Urinary bladder (tissue), 4 donors: Measurements from ENCODE around the gene CFAP77. TPM values are rescaled to one million over a fixed set of nuclear protein-coding genes. Genes with fewer than 3 reads are reported as not detected.

Experiments used
- DNase-seq: peaks from one replicate; pipeline ENCODE4 v3.0.0-alpha.2; 2015; ENCODE audit errors: extremely low spot score
- H3K27ac ChIP-seq: one replicate; pipeline ENCODE4 v1.5.1; 2013; ENCODE audit warnings: low read depth, mild to moderate bottlenecking, moderate library complexity
- H3K36me3 ChIP-seq: one replicate; pipeline ENCODE4 v1.6.1; 2013; ENCODE audit warnings: mild to moderate bottlenecking, moderate library complexity; ENCODE audit not compliant: insufficient read depth
- H3K4me1 ChIP-seq: one replicate; pipeline ENCODE4 v1.6.1; 2013; ENCODE audit warnings: mild to moderate bottlenecking, moderate library complexity; ENCODE audit not compliant: insufficient read depth
- H3K4me3 ChIP-seq: one replicate; pipeline ENCODE4 v1.5.1; 2013; ENCODE audit warnings: low read depth, low read length
- WGBS: extraction: QIAGEN DNeasy Blood & Tissue Kit; methylation state at CpG from one replicate; pipeline ENCODE4 v1.1.7; 2013; 5-methylcytosine and 5-hydroxymethylcytosine counted together
- polyA plus RNA-seq: library from polyadenylated mRNA; stranded (reverse); fragments of 200-250 nt; gene quantifications from one replicate; pipeline ENCODE4 v1.2.3, GENCODE V29; 2013
- total RNA-seq: library from RNA; depleted of rRNA; stranded (reverse); fragments of >200 nt; gene quantifications from one replicate; pipeline ENCODE4 v1.2.3, GENCODE V29; 2014
- donor health status: healthy with polysubstance abuse.
- donor health status: healthy.

CFAP77 gene
- total and polyA plus RNA-seq, 2 donors: not detected

DNA sequence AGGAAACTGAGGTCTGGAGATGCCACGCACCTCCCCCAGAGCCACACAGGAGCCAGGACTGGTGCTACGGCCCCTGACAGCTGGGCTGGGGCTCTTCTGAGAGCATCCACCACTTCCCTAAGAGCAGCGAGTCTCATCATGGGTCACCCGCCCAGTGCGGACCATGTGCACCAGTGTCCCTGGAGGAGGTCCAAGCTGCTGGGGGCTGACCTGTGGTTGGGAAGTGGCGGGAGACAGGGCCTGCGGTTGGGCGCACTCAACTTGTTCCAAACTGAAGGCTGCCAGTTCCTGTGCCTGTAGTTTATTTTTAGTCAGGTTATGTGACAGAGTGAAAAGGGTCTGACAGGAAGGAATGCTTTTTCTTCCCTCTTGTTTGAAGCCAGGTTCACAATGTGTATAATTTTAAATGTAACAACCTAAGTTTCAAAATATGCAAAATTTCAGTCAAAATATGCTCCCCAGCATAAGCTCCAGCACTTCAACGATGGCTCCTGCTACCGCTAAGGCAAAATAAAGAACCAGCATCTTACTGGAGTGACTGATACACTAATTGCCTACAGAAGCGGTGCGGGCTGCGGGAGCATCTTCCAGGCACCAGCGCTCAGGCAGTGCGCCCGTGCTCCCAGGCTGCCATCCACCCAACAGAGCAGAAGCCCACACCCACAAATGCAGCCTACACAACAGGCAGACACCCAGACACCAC is 187.2 kb downstream of the CFAP77 start:
- Histone ChIP-seq H3K27ac (no peak overlapping the region), H3K36me3 (peaks cover 9% of the 10 kb centered on the region), H3K4me3 (no peak overlapping the region), H3K4me1 (no peaks in the 10 kb centered on the region)
- no peak for DNase-seq
- whole genome bisulfite sequencing: 91% methylated on average over 16 of the region's 16 CpGs

DNA sequence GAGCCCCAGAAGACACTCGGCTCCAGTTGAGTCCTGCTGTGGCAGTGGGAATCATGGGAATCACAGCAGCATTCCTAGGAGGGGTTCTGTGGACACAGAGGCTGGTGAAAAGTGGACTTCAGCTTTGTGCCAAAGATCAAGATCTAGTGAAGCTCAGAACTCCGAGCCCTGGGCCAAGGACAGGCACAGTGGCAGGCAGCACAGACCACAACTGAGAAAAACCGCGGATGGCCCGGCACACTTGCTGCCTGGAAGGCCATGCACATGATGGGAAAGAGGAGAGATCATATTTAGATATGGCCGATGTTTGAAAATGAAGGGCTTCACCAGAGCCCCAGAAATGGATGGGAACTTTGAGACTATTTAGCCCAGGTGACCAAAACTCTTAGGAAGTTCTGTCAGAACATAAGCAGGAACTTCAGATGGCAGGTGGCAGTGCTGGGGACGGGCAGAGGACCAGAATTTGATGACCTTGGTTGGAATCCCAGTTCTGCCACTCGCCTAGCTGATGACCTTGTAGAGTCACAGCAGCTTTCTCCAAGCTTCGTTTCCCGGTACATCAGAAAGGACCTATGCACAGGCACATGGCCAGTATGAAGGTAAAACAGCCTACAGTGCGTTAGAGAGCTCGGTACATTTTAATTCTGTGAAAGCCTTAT is 190.4 kb downstream of the CFAP77 start:
- Histone ChIP-seq H3K4me3 (no peak overlapping the region), H3K27ac (no peak overlapping the region), H3K4me1 (no peaks in the 10 kb centered on the region), H3K36me3 (peaks cover 4% of the 10 kb centered on the region)
- 91% methylated on average over 12 of the region's 12 CpGs for WGBS
- DNase-seq: no peak

DNA sequence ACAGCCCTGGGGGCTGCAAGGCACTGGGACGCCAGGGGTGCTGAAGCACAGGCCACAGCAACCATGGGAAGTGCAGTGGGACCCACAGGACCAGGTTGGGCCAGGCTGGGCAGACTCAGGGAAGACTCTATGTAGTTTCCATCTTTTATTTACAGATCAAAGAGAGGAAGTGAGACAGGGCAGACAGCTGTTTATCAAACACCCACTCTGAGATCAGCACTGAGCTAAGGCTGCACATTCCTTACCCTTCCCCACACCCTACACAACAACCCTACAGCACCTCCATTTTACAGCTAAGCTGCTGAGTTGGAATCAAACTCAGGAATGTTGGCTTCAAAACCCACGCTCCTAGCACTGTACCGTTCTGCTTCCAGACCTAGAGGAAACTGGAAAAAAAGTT is 192.2 kb downstream of the CFAP77 start:
- Histone ChIP-seq H3K4me3 (no peak overlapping the region), H3K36me3 (peaks cover 4% of the 10 kb centered on the region), H3K4me1 (no peaks in the 10 kb centered on the region), H3K27ac (no peak overlapping the region)
- no peak for DNase-seq
- WGBS: 69% methylated on average over 3 of the region's 3 CpGs

- no peak overlapping the region for H3K27ac ChIP-seq
- no peak overlapping the region for H3K4me3 ChIP-seq
- no peak for DNase-seq
- H3K4me1 ChIP-seq: no peaks in the 10 kb centered on the region
- H3K36me3 ChIP-seq: peaks cover 4% of the 10 kb centered on the region
- 94% methylated on average over 6 of the region's 6 CpGs for WGBS
Measured at GRCh38 chr9:132605387-132605786, 195.4 kb downstream of the CFAP77 start.

DNA sequence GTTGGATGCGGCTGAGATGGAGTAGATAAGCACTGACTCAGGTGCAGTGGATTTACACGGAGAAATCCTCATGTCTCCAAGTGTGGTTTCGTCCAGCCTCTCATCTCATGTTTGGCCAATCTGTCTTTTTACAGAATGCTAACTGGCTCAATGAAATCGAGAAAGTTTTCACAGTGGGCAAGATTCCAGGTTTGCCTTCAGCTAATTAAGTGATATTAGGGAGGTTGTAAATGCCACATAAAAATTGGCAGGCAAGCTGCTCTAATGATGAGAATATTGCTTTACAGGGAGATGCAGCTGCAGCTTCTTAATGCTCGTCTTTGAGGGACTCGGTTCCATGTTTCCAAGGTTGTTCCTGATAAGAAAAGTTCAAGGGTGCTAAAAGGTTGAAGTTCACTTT is 196.1 kb downstream of the CFAP77 start:
- Histone ChIP-seq H3K4me1 (no peaks in the 10 kb centered on the region), H3K36me3 (peaks cover 4% of the 10 kb centered on the region)
- WGBS: 72% methylated on average over 6 of the region's 6 CpGs

GRCh38 chr9:132609184-132609583 is 199.2 kb downstream of the CFAP77 start:
- Histone ChIP-seq H3K4me1 (no peaks in the 10 kb centered on the region), H3K36me3 (peaks cover 2% of the 10 kb centered on the region), H3K4me3 (no peak overlapping the region), H3K27ac (no peak overlapping the region)
- WGBS: 90% methylated on average over 9 of the region's 9 CpGs
- DNase-seq: no peak

More for the DNA sequence above, 196.1 kb downstream of the CFAP77 start:
- DNase-seq: no peak
- no peak overlapping the region for H3K27ac ChIP-seq
- H3K4me3 ChIP-seq: no peak overlapping the region

DNA sequence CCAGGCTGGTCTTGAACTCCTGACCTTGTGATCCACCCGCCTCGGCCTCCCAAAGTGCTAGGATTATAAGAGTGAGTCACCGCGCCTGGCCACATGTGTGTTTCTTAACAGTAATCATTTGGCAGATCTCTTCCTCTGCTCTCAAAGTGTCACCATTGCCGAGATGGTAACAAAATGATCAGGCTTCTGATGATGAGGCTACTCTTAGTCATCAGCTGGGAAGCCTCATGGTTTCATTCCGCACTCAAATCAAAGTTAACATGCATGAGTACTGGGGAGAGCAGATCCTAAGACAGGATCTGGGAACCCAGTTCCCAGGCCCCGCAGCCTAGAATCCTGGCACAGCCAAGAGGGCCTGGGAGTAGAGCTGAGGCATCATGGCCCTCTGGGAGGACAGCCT is 199.8 kb downstream of the CFAP77 start:
- Histone ChIP-seq H3K4me1 (no peaks in the 10 kb centered on the region), H3K4me3 (no peak overlapping the region), H3K27ac (no peak overlapping the region), H3K36me3 (peaks cover 2% of the 10 kb centered on the region)
- 93% methylated on average over 7 of the region's 7 CpGs for WGBS
- DNase-seq: no peak

DNA sequence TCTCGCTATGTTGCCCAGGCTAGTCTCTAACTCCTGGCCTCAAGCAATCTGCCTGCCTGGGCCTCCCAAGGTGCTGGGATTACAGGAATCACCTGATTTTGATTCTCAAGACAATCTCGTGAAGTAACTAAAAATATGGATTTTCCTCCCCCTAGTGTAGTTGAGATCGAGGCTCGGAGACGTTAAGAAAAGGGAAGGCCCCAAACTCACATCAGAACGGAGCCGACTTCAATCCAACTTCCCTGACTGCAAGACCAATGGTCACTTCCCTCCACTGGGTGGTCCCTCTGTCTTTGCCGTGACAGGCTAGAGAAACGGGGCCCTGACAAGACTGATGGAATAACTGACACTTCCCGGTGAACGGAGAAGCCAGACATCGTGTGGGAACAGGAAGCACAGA is 200.7 kb downstream of the CFAP77 start:
- Histone ChIP-seq H3K4me1 (no peaks in the 10 kb centered on the region), H3K27ac (no peak overlapping the region), H3K36me3 (peaks cover 2% of the 10 kb centered on the region), H3K4me3 (no peak overlapping the region)
- 87% methylated on average over 12 of the region's 12 CpGs for WGBS
- DNase-seq: no peak

GRCh38 chr9:132614324-132614723 is 204.3 kb downstream of the CFAP77 start:
- H3K4me3 ChIP-seq: no peak overlapping the region
- WGBS: 77% methylated on average over 6 of the region's 6 CpGs
- H3K4me1 ChIP-seq: no peaks in the 10 kb centered on the region
- peaks cover 2% of the 10 kb centered on the region for H3K36me3 ChIP-seq
- H3K27ac ChIP-seq: no peak overlapping the region
- DNase-seq: no peak

GRCh38 chr9:132615774-132616173 is 205.8 kb downstream of the CFAP77 start:
- 86% methylated on average over 2 of the region's 2 CpGs for WGBS
- Histone ChIP-seq H3K36me3 (peaks cover 2% of the 10 kb centered on the region), H3K4me3 (no peak overlapping the region), H3K27ac (no peak overlapping the region), H3K4me1 (no peaks in the 10 kb centered on the region)
- DNase-seq: no peak

DNA sequence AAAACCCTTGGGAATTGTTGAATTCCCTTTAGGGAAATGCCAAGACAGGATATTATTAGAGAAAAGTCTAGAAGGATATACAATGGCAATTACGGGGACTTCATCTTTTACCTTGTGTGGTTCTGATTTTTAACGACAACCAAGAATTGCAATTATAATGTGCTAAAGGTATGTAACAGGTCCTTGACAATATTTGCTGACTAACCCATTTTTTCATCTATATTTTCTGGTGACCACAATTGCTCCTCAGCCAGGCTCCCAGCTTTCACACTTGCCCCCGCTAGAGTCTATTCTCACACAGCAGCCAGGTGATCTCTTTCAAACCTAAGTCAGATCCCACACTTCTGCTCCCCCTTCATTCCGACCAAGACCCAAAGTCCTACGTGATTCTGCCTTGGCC is 206.7 kb downstream of the CFAP77 start:
- H3K4me1 ChIP-seq: no peaks in the 10 kb centered on the region
- H3K36me3 ChIP-seq: no peaks in the 10 kb centered on the region
- no peak overlapping the region for H3K4me3 ChIP-seq
- DNase-seq: no peak
- H3K27ac ChIP-seq: no peak overlapping the region
- 94% methylated on average over 5 of the region's 5 CpGs for WGBS

DNA sequence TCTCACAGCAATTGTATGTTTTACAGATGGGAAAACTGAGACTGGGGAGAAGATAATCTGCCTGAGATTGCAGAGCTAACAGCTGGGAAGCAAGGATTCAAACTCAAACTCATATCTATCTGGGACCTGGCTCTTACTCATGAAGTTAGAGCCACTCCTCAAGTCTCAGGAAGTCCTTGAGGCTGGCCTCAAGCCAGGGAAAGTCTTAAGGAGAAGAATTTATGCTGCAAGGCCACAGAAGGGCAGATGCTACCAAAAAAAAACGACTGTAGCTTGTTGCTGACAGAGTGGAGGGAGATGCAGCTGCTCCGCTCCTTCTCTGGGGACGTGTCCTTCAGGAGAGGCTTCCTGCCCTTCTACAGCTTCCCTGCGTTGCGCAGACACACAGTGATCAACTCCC is 212.1 kb downstream of the CFAP77 start:
- Histone ChIP-seq H3K4me3 (no peak overlapping the region), H3K4me1 (no peaks in the 10 kb centered on the region), H3K36me3 (peaks cover 2% of the 10 kb centered on the region), H3K27ac (no peak overlapping the region)
- 60% methylated on average over 5 of the region's 5 CpGs for WGBS
- no peak for DNase-seq
